BLaER1 (cell line): ENCODE measurements around the gene SPINK1.

Experiments
- H3K27ac ChIP-seq: shearing (Covaris generic); formaldehyde crosslinking; 2 replicates; pipeline ENCODE4 v1.8.1; 2022
- H3K27me3 ChIP-seq: shearing (Covaris generic); formaldehyde crosslinking; 2 replicates; pipeline ENCODE4 v1.8.1; 2022
- H3K36me3 ChIP-seq: shearing (Covaris generic); formaldehyde crosslinking; 2 replicates; pipeline ENCODE4 v1.8.1; 2022
- H3K4me1 ChIP-seq: shearing (Covaris generic); formaldehyde crosslinking; 2 replicates; pipeline ENCODE4 v1.8.1; 2022
- H3K4me2 ChIP-seq: shearing (Covaris generic); formaldehyde crosslinking; 2 replicates; pipeline ENCODE4 v1.8.1; 2022
- H3K4me3 ChIP-seq: shearing (Covaris generic); formaldehyde crosslinking; 2 replicates; pipeline ENCODE4 v1.8.1; 2022
- H3K9ac ChIP-seq: shearing (Covaris generic); formaldehyde crosslinking; 2 replicates; pipeline ENCODE4 v1.8.1; 2022
- H3K9me3 ChIP-seq: shearing (Covaris generic); formaldehyde crosslinking; 2 replicates; pipeline ENCODE4 v1.8.1; 2022
- H4K20me1 ChIP-seq: shearing (Covaris generic); formaldehyde crosslinking; 2 replicates; pipeline ENCODE4 v1.8.1; 2022
- Cebpa-rat ChIP-seq: shearing (Covaris generic); IDR thresholded peaks from 2 replicates; pipeline ENCODE4 v1.8.1; 2022

The SPINK1 gene

GRCh38 chr5:147869112-147869511 is 37.6 kb upstream of the SPINK1 start:
- TF ChIP-seq Cebpa-rat, result no peak
- no peaks in the 10 kb centered on the region for H3K9me3 ChIP-seq
- H3K36me3 ChIP-seq, result no peaks in the 10 kb centered on the region
- H3K9ac ChIP-seq, result no peak overlapping the region
- H3K27me3 ChIP-seq, result no peaks in the 10 kb centered on the region
- H3K4me3 ChIP-seq, result no peak overlapping the region
- H3K27ac ChIP-seq, result no peak overlapping the region
- no peaks in the 10 kb centered on the region for H4K20me1 ChIP-seq
- no peak overlapping the region for H3K4me2 ChIP-seq
- no peaks in the 10 kb centered on the region for H3K4me1 ChIP-seq

- Histone ChIP-seq H4K20me1 (no peaks in the 10 kb centered on the region), H3K36me3 (no peaks in the 10 kb centered on the region), H3K4me1 (no peaks in the 10 kb centered on the region), H3K9me3 (no peaks in the 10 kb centered on the region), H3K4me2 (no peak overlapping the region), H3K4me3 (no peak overlapping the region), H3K9ac (no peak overlapping the region), H3K27me3 (no peaks in the 10 kb centered on the region), H3K27ac (no peak overlapping the region)
- no peak for TF ChIP-seq Cebpa-rat
Measured at GRCh38 chr5:147863454-147864158, 32.1 kb upstream of the SPINK1 start.

GRCh38 chr5:147860641-147861025 is 29.2 kb upstream of the SPINK1 start:
- no peak overlapping the region for H3K27ac ChIP-seq
- no peak overlapping the region for H3K4me2 ChIP-seq
- H3K9ac ChIP-seq, result no peak overlapping the region
- no peaks in the 10 kb centered on the region for H3K27me3 ChIP-seq
- H3K36me3 ChIP-seq, result no peaks in the 10 kb centered on the region
- TF ChIP-seq Cebpa-rat, result no peak
- no peaks in the 10 kb centered on the region for H3K9me3 ChIP-seq
- no peaks in the 10 kb centered on the region for H3K4me1 ChIP-seq
- H4K20me1 ChIP-seq, result no peaks in the 10 kb centered on the region
- H3K4me3 ChIP-seq, result no peak overlapping the region

- H3K4me1 ChIP-seq, result no peaks in the 10 kb centered on the region
Measured at GRCh38 chr5:147859962-147860640, 28.6 kb upstream of the SPINK1 start.

GRCh38 chr5:147858565-147858964 is 27.1 kb upstream of the SPINK1 start:
- H3K36me3 ChIP-seq, result no peaks in the 10 kb centered on the region
- H3K9me3 ChIP-seq, result no peaks in the 10 kb centered on the region
- H3K4me2 ChIP-seq, result no peak overlapping the region
- no peak for TF ChIP-seq Cebpa-rat
- H3K27ac ChIP-seq, result no peak overlapping the region
- H3K9ac ChIP-seq, result no peak overlapping the region
- no peaks in the 10 kb centered on the region for H3K27me3 ChIP-seq
- H3K4me1 ChIP-seq, result no peaks in the 10 kb centered on the region
- H4K20me1 ChIP-seq, result no peaks in the 10 kb centered on the region
- no peak overlapping the region for H3K4me3 ChIP-seq

More at GRCh38 chr5:147859962-147860640, 28.6 kb upstream of the SPINK1 start:
- Histone ChIP-seq H3K4me2 (no peak overlapping the region), H3K9me3 (no peaks in the 10 kb centered on the region), H3K27ac (no peak overlapping the region), H3K4me3 (no peak overlapping the region), H3K36me3 (no peaks in the 10 kb centered on the region), H3K27me3 (no peaks in the 10 kb centered on the region), H3K9ac (no peak overlapping the region), H4K20me1 (no peaks in the 10 kb centered on the region)
- TF ChIP-seq Cebpa-rat, result no peak

- 0 out of 2 replicates have a peak, but pooled peaks cover 2% of the 10 kb centered on the region for H3K4me1 ChIP-seq
- no peak overlapping the region for H3K4me2 ChIP-seq
- H3K9me3 ChIP-seq, result no peaks in the 10 kb centered on the region
Measured at GRCh38 chr5:147857302-147858129, 26.0 kb upstream of the SPINK1 start.

GRCh38 chr5:147856801-147857200 is 25.3 kb upstream of the SPINK1 start:
- Histone ChIP-seq H3K4me3 (no peak overlapping the region), H3K9ac (no peak overlapping the region), H3K4me1 (0 out of 2 replicates have a peak, but pooled peaks cover 5% of the 10 kb centered on the region), H3K27me3 (no peaks in the 10 kb centered on the region), H3K9me3 (no peaks in the 10 kb centered on the region), H3K27ac (no peak overlapping the region), H3K4me2 (no peak overlapping the region), H3K36me3 (no peaks in the 10 kb centered on the region), H4K20me1 (no peaks in the 10 kb centered on the region)
- no peak for TF ChIP-seq Cebpa-rat

More at GRCh38 chr5:147857302-147858129, 26.0 kb upstream of the SPINK1 start:
- TF ChIP-seq Cebpa-rat, result no peak
- no peak overlapping the region for H3K9ac ChIP-seq
- H3K36me3 ChIP-seq, result no peaks in the 10 kb centered on the region
- no peaks in the 10 kb centered on the region for H3K27me3 ChIP-seq
- no peaks in the 10 kb centered on the region for H4K20me1 ChIP-seq
- H3K27ac ChIP-seq, result no peak overlapping the region
- H3K4me3 ChIP-seq, result no peak overlapping the region

GRCh38 chr5:147855774-147856069 is 24.3 kb upstream of the SPINK1 start:
- no peak overlapping the region for H3K9ac ChIP-seq
- no peak overlapping the region for H3K4me2 ChIP-seq
- no peaks in the 10 kb centered on the region for H3K27me3 ChIP-seq
- H3K9me3 ChIP-seq, result no peaks in the 10 kb centered on the region
- H4K20me1 ChIP-seq, result no peaks in the 10 kb centered on the region
- 0 out of 2 replicates have a peak, but pooled peaks cover 5% of the 10 kb centered on the region for H3K4me1 ChIP-seq
- H3K4me3 ChIP-seq, result no peak overlapping the region
- no peaks in the 10 kb centered on the region for H3K36me3 ChIP-seq
- no peak overlapping the region for H3K27ac ChIP-seq
- no peak for TF ChIP-seq Cebpa-rat

GRCh38 chr5:147854894-147855773 is 23.7 kb upstream of the SPINK1 start:
- Histone ChIP-seq H3K4me1 (0 out of 2 replicates have a peak, but pooled peaks cover 5% of the 10 kb centered on the region), H3K27me3 (no peaks in the 10 kb centered on the region), H3K4me2 (no peak overlapping the region), H4K20me1 (no peaks in the 10 kb centered on the region), H3K9ac (no peak overlapping the region), H3K9me3 (no peaks in the 10 kb centered on the region), H3K36me3 (no peaks in the 10 kb centered on the region), H3K4me3 (no peak overlapping the region), H3K27ac (no peak overlapping the region)
- no peak for TF ChIP-seq Cebpa-rat
